Measurements from ENCODE around the gene CAP1.

CAP1 gene

GRCh38 chr1:40058453-40059337, 18.2 kb downstream of the CAP1 start:
- no peak for DNase-seq (ENCODE audit: low read depth in 2 of 2)

GRCh38 chr1:40059338-40059959, 18.9 kb downstream of the CAP1 start:
- no peak for DNase-seq (ENCODE audit: low read depth in 2 of 2)

DNA sequence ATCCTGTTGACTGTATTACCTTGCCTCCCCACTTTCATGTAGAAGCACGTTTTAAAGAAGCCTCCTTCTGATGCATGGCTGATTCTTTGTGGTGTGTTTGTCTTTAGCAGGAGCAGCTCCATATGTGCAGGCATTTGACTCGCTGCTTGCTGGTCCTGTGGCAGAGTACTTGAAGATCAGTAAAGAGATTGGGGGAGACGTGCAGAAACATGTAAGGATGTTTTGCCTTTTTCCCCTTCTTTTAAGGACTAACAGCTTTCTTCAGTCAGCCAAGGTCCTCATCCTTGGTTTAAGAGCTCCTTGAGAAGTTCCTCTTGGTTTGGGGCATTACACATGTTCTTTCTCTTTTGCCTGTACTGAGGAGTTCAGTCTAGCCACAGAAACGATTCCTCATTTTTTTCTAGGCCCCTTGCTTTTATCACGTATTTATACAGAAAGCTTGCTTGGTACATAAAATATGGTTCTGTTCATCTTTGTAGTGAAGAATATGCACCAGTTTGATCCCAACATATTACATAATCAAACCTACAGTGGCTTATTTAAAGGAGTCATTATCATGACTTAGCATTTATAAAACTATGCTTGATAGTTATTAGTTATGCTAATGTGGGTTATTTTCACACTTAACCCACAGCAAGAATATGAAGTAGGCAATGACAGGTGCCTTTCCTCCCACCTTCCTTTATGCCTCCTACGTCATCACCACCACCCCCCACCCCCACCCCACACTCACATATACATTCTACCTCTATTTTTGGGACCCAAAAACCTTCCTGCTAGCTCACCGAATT, 19.6 kb downstream of the CAP1 start:
- no peak for DNase-seq (ENCODE audit: low read depth in 2 of 2)

DNA sequence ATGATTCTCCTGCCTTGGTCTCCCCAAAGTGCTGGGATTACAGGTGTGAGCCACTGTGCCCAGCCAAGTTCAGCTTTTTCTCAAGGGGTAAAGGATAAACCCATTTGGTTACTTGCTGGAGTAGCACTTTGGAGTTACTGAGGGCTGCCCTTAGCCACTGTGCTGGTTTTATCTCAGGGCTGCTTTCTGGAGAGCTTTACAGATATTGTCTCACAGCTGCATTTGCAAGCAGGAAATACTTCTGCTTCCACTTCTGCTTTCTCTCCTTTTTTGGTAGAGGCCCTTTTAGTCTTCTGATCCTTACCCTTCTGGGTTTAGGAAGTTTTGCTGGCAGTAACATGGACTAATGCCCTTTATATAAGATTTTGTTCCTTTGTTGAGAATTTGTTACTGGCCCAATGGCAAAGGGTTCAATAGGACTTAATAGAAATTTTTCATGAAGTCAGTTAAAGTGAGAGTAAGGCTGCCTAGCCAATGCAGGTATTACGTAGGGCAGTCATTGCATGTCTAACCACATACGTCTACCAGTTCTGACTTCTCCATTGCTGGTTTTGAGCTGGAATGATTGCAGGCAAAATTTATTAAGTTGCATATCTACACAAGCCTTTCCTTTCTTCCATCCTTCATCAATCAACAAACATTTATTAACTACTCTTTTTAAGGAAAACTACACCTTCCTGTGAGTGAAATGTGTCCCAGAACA, 24.4 kb downstream of the CAP1 start:
- no peak for DNase-seq (ENCODE audit: low read depth in 2 of 2)

DNA sequence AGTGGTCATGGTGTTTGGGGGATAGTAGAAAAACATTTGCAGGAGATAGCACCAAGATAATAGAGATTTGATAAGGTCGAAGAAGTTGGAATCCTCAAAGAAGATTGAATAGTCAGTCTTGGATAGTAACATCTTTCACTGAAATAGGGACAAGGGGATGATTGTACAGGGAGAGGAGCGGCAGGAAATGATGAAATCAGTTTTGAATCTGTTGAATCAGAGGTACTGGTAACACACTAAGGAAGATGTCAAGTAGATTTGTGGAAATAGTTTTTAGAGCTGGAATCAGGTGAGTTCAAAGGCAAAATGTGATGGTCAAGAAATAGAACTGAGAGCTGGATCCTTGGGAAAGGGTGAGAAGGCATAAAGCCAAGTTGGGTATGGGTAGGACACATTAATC, 26.5 kb downstream of the CAP1 start:
- no peak for DNase-seq (ENCODE audit: low read depth in 2 of 2)

DNA sequence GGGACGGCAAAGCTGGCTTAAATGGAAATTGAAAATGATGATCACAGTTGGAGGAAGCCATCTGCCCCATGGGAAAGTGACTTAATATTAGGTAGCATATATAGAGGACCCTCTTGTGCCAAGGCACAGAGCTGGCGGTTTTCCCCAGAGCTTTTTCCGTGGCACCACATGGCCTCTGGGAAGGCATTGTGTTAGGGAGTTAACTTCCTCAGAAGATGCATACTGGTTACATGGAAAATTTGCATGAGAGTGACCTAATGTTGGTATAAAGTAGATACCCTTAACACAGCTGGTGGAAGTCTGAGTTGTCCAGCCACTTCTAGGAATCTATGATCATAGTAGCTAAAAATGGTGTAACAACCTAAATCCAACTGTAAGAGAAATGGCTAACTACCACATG, 27.3 kb downstream of the CAP1 start:
- no peak for DNase-seq (ENCODE audit: low read depth in 2 of 2)

DNA sequence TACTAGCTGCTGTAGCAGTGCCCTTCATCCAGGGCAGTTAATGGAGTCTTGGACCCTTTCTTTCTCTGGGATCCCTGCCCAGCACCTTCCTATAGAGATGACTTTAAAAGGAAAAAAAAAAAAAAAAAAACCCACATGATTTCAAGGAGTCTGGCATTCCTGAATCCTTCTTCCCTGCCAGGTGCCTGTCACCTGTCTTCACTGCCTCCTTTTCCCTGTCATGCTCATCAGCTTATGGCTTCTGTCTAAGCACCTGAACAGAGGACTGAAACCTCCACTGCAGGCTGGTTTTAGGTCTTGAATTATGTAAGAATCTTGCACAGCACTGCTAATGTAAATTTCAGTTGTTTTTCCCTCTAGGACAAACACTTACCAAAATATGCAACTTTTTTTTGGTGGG, 31.6 kb downstream of the CAP1 start:
- no peak for DNase-seq (ENCODE audit: low read depth in 2 of 2)

- no peak for DNase-seq (ENCODE audit: low read depth in 2 of 2)
Observed at GRCh38 chr1:40073062-40073461, 32.5 kb downstream of the CAP1 start.

GRCh38 chr1:40075266-40075665, 34.7 kb downstream of the CAP1 start:
- DNase-seq (ENCODE audit: low read depth in 2 of 2): no peak

DNA sequence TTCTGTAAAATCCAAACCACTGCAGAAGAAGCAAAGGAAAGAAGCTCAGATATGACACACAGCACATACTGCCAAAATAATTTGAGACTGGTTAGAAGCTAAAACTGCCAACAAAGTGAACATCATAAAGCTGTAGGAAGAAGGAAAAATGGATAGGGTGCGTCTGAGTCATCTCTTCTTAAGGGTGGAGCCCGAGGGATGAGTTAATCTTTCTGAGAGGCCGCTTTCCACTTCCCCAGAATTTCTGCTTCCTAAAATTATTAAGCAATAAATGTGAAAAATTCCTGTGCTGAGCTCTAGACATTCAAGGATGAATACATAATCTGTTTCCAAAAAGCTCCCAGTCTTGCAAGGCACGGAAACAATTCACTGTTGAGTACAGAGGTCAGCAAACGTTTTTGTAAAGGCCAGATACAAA, 36.4 kb downstream of the CAP1 start:
- no peak for DNase-seq (ENCODE audit: low read depth in 2 of 2)

DNA sequence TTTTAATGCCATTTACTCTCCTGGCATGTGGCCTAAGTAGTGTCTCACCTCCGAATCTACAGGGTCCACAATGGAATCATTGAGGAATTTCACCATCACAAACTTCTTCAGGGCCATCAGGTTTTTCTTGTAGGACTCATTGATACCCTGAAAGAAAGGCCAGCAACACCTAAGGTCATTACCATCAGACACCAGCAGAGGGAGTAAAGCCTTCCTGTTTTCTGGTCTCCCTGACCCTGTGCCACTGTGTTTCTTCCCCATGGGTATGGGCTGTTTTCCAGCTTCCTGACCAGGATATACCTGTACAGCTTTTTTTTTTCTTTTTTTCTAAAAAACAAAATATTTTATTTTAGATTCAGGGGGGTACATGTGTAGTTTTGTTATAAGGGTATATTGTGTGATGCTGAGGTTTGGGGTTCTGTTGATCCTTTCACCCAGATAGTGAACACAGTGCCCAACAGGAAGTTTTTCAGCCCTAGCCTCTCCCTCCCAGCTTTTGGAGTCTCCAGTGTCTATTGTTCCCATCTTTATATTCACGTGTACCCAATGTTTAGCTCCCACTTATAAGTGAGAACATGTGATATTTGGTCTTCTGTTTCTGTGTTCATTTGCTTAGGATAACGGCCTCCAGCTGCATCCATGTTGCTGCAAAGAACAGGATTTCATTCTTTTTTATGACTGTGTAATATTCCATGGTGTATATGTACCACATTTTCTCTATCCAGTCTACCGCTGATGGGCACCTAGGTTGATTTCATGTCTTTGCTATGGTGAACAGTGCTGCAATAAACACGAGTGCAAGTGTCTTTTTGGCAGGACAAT, 38.2 kb downstream of the CAP1 start:
- peak; percentile 12 to 40 for DNase-seq (ENCODE audit: low read depth in 2 of 2)

- no peak for DNase-seq (ENCODE audit: low read depth in 2 of 2)
Observed at GRCh38 chr1:40079774-40080400, 39.4 kb downstream of the CAP1 start.

- DNase-seq (ENCODE audit: low read depth in 2 of 2): no peak
Observed at GRCh38 chr1:40081871-40082270, 41.3 kb downstream of the CAP1 start.

DNA sequence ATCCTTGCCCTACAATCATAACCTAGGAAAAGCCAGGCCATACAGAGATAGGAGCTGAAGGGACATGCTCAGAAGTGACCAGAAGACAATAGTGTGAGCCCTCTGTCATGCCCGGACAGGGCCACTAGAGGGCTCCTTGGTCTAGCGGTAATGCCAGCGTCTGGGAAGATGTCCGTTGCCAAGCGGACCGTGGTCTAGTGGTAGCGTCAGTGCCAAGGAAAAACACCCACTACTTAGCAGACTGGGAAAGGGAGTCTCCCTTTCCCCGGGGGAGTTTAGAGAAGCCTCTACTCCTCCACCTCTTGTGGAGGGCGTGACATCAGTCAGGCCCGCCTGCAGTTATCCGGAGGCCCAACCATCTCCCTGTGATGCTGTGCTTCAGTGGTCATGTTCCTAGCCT, 44.2 kb downstream of the CAP1 start:
- peak in 1 of 2 donors; percentile 9 for DNase-seq (ENCODE audit: low read depth in 2 of 2)

DNA sequence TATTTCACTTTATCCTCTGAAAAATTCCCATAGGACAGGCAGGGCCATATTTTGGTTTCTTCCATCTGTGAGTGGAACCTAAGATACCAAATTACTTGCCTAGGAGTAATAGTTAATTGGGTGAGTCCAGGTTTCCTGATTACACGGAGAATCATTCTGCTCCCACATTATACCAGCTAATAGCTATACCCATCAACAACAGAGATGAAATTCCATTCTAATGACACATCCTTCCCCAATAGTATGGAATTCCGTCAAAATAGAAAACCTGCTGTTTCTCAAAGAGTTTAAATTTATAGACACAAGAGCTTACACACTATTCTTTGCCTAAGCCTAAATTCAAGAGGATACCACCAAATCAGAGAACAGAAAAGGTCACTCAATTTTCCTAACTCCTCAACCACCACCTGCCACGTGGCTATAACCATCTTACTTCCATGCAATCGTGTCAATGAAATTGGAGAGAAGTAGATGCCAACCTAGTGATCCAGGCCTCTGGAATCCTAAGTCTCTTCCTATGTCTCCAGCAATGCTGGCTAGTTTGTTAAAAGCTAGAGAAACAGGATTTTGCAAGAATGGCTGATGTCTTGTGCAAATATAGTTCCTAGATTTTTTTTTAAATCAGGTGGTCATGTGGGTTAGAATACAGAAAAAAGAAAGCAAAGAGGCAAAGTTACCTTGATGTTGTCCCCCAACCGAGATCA, 50.3 kb downstream of the CAP1 start:
- no peak for DNase-seq (ENCODE audit: low read depth in 2 of 2)

GRCh38 chr1:40092241-40092640, 51.7 kb downstream of the CAP1 start:
- no peak for DNase-seq (ENCODE audit: low read depth in 2 of 2)

DNA sequence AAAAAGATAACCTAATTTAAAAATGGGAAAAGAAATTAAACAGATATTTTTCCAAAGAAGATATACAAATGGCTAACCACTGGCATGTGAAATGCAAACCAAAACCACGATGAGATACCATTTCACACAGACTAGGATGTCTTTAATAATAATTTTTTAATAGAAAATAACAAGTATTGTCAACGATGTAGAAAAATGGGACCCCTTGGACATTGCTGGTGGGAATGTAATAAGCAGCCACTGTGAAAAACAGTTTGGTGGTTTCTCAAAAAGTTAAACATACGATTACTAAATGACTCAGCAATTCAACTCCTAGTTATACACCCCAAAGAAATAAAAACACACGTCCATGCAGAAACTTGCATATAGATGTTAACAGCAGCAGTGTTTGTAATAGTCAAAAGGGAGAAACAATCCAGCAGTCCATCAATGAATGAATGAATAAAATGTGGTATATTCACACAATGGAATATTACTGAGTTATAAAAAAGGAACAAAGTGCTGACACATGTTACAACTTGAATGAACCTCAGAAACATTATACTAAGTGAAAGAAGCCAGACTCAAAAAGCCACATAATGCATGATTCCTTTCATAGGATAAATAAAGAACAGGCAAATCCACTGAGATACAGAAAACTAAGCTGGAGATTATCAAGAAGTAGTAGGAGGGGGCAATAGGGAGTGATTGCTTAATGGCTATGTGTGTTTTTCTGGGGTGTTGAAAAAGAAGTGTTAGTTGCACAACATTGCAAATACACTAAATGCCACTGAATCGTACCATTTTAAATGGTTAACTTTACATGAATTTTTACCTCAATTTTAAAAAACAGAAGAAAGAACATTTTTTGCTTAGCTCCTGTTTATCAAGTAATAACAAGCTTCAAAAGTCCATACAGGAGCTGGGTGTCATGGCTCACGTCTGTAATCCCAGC, 52.4 kb downstream of the CAP1 start:
- DNase-seq (ENCODE audit: low read depth in 2 of 2): no peak

DNA sequence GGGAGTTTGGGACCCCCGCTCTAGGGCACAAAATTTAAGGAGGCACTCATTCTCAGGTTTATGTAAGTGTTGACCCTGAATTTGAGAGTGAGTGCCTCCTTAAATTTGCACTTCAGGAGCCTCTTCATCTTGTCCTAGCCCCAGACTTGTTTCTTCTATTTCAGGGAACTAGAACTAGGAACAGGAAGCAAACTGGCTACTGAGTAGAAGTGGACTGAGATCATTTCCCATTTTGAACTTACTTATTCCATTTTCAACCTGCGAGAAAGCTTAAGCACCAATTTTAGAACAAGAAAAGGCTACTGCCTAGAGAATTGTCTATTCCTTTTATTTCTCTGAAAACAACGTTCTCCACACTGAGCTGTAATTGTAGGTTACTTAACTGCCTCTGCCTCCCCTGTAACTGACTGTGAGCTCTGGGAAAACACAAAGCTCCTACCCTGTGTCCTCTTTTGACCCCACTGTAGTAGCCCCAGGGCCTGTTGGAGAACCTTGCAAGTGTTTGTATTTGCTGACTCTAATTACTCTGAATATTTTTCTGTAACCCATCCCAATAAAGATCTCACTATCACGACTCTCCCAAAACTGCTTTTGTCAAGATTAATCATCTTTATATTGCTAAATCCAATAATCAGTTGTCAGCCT, 54.1 kb downstream of the CAP1 start:
- no peak for DNase-seq (ENCODE audit: low read depth in 2 of 2)

Data from stimulated activated CD4-positive, alpha-beta T cell treated with anti-CD3 and anti-CD28 coated beads, Interleukin-15, amount 100 ng/mL, for 48 hours (primary cell).